Measurements from ENCODE around the gene VPS13D. TPM values are rescaled to one million over a fixed set of nuclear protein-coding genes. Genes with fewer than 3 reads are reported as not detected.

The VPS13D gene
- polyA plus RNA-seq, 1 of the 3 experiments (the other 2 are of a cell fraction), result 15.0 TPM

DNA sequence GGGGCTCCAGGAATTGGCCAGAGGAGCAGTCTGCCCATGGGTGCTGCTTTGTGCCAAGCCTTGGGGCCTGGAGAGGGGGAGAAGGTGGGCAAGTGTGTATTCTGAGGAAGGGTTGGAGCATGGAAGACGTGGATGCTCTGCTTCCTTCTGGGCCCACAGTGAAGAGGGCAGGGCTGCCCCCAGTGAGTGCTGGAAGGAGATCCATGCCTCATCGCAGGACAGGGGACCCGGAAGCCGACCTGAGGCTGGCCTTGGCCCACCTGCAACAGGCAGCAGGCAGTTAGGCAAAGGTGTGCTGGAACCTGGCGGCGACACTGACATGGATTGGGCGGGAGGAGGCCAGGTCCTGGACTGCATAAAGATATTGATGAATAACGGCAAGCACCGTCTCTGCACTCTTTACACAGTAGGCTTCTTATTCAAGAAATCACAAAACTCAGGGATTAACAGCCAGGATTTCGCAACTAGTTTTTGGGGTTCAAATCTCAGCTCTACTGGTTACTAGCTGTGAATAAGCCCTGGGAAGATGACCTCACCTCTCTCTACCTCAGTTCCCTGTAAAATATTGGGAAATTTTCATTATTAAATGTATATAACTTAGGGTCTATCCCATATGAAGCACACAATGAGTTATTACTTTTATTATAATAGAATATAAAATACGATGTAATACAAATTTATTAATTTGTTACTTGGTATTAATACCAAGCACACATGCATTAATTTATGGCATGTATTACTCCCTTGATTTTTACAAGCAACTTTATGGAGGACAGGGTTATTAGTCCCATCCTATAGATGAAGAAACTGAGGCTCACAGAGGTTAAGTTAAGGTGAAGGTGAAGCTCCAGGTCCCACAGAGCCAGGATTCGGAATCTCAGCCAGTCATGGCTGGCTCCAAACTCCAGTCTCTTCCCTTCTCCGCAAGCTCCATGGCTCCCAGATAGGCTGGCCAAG lies 325.9 kb downstream of the VPS13D start:
- Histone ChIP-seq H3K9ac (no peak overlapping the region), H3K4me2 (no peak overlapping the region), H3K27me3 (ENCODE audit: insufficient read depth) (no peaks in the 10 kb centered on the region), H3K4me3 (ENCODE audit: low read depth in 2 of 2, low read length in 1 of 2) (no peak overlapping the region), H3K9me3 (no peaks in the 10 kb centered on the region), H3K36me3 (replicated peaks in 1 of 2; ENCODE audit: control insufficient read depth in 1 of 2, insufficient read depth in 2 of 2, low read length in 1 of 2) (no peaks in the 10 kb centered on the region), H3K79me2 (ENCODE audit: insufficient read depth) (no peaks in the 10 kb centered on the region), H3K4me1 (ENCODE audit: control insufficient read depth in 1 of 2, insufficient read depth in 2 of 2, low read depth in 1 of 2, low read length in 1 of 2) (peaks cover 4 to 21% of the 10 kb centered on the region in 2 experiments; a peak in 2 of 4 replicates), H3F3A (replicated peaks; ENCODE audit: insufficient read depth) (peaks cover 4% of the 10 kb centered on the region), H2AFZ (ENCODE audit: low read depth) (no peak overlapping the region), H3K9me2 (no peaks in the 10 kb centered on the region), H3K27ac (ENCODE audit: low read depth in 2 of 2, low read length in 1 of 2) (peak overlapping the region in 1 of 2 experiments; percentile 70; a peak in 2 of 4 replicates), H4K20me1 (ENCODE audit: insufficient read depth) (no peaks in the 10 kb centered on the region)
- no peak for TF ChIP-seq CHD2 (IDR thresholded peaks at IDR 0.05; ENCODE audit: low read length, partially characterized antibody)
- TF ChIP-seq SIN3A (IDR thresholded peaks at IDR 0.05; ENCODE audit: borderline replicate concordance, low read depth, low read length), result no peak
- TF ChIP-seq TCF12 (IDR thresholded peaks at IDR 0.05), result no peak
- no peak for TF ChIP-seq SMC3 (IDR thresholded peaks at IDR 0.05; ENCODE audit: low read depth, low read length)
- TF ChIP-seq, protein P1, sequence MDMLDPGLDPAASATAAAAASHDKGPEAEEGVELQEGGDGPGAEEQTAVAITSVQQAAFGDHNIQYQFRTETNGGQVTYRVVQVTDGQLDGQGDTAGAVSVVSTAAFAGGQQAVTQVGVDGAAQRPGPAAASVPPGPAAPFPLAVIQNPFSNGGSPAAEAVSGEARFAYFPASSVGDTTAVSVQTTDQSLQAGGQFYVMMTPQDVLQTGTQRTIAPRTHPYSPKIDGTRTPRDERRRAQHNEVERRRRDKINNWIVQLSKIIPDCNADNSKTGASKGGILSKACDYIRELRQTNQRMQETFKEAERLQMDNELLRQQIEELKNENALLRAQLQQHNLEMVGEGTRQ (IDR thresholded peaks at IDR 0.05; ENCODE audit: borderline replicate concordance, low read depth, low read length), result no peak
- no peak for TF ChIP-seq YY1 (IDR thresholded peaks at IDR 0.05; ENCODE audit: low read depth)
- no peak for TF ChIP-seq JUND (IDR thresholded peaks at IDR 0.05)
- TF ChIP-seq RFX5 (IDR thresholded peaks at IDR 0.05; ENCODE audit: low read length), result no peak
- no peak for TF ChIP-seq EZH2phosphoT487 (IDR thresholded peaks at IDR 0.05; ENCODE audit: borderline replicate concordance, low read depth)
- no peak for TF ChIP-seq TAF1 (IDR thresholded peaks at IDR 0.05; ENCODE audit: borderline replicate concordance, low read depth, low read length)
- TF ChIP-seq MXI1 (IDR thresholded peaks at IDR 0.05; ENCODE audit: low read depth, low read length), result no peak
- TF ChIP-seq, protein P2, sequence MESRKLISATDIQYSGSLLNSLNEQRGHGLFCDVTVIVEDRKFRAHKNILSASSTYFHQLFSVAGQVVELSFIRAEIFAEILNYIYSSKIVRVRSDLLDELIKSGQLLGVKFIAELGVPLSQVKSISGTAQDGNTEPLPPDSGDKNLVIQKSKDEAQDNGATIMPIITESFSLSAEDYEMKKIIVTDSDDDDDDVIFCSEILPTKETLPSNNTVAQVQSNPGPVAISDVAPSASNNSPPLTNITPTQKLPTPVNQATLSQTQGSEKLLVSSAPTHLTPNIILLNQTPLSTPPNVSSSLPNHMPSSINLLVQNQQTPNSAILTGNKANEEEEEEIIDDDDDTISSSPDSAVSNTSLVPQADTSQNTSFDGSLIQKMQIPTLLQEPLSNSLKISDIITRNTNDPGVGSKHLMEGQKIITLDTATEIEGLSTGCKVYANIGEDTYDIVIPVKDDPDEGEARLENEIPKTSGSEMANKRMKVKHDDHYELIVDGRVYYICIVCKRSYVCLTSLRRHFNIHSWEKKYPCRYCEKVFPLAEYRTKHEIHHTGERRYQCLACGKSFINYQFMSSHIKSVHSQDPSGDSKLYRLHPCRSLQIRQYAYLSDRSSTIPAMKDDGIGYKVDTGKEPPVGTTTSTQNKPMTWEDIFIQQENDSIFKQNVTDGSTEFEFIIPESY (IDR thresholded peaks at IDR 0.05; ENCODE audit: borderline replicate concordance, low read depth), result no peak
- no peak for TF ChIP-seq FOSL2 (IDR thresholded peaks at IDR 0.05; ENCODE audit: borderline replicate concordance, low read depth)
- TF ChIP-seq RCOR1 (IDR thresholded peaks at IDR 0.05; ENCODE audit: low read length), result no peak
- TF ChIP-seq TEAD4 (IDR thresholded peaks at IDR 0.05; ENCODE audit: borderline replicate concordance, insufficient read depth), result no peak
- DNase-seq, result no peak
- ChIA-PET CTCF (no interaction called here), POLR2A (no interaction called here)
- WGBS (ENCODE audit: low lambda C conversion rate), result 97% methylated on average over 13 of the region's 13 CpGs

Data from SK-N-SH (cell line).